Common myeloid progenitor, CD34-positive (primary cell): ENCODE data around the gene ZMYM3.
"Not testable (repeated sequence)": the region's sequence is repeated elsewhere in the genome, so short reads cannot be mapped to it uniquely, and the experiment has no call there.

Source experiments
- CTCF ChIA-PET: fragments of 350-600 bp; sonication (Branson Sonifier 250); formaldehyde crosslinking; loops from one replicate; lab custom pipeline; 2021; ENCODE audit warnings: antibody characterized with exemption; lab: Charles Lee
- POLR2A ChIA-PET: fragments of 350-600 bp; sonication (Branson Sonifier 250); formaldehyde crosslinking; loops from one replicate; lab custom pipeline; 2021; ENCODE audit warnings: antibody characterized with exemption; lab: Charles Lee
- DNase-seq, 3 donors: peaks; one replicate each; pipeline versions ENCODE4 v3.0.0 to v3.0.0-alpha.2; 2013
- H3K27ac ChIP-seq, 2 experiments: 1 replicate in 1 of 2; 2 replicates in 1 of 2; pipeline ENCODE4 v1.7.0; 2013; ENCODE audit warnings: inconsistent platforms in 2 of 2, low read length in 2 of 2, mild to moderate bottlenecking in 2 of 2, low read depth in 1 of 2, moderate library complexity in 1 of 2; ENCODE audit not compliant: severe bottlenecking in 2 of 2, insufficient read depth in 1 of 2, poor library complexity in 1 of 2
- H3K27me3 ChIP-seq, 5 experiments: replicated peaks in 2 of 5; 1 replicate in 3 of 5; 2 replicates in 2 of 5; pipeline versions ENCODE4 v1.6.1 to v1.7.0; 2013; ENCODE audit warnings: low read length in 4 of 5, mild to moderate bottlenecking in 2 of 5, moderate library complexity in 2 of 5, inconsistent platforms in 1 of 5; ENCODE audit not compliant: insufficient read depth in 5 of 5, control insufficient read depth in 4 of 5
- H3K36me3 ChIP-seq, 4 experiments: 1 replicate in 2 of 4; 2 replicates in 2 of 4; pipeline versions ENCODE4 v1.6.1 to v1.7.0; 2013; ENCODE audit warnings: low read length in 3 of 4, control low read depth in 1 of 4, mild to moderate bottlenecking in 1 of 4; ENCODE audit not compliant: control insufficient read depth in 4 of 4, insufficient read depth in 4 of 4
- H3K4me1 ChIP-seq, 4 experiments: 1 replicate in 3 of 4; 2 replicates in 1 of 4; pipeline versions ENCODE4 v1.6.1 to v1.7.1; 2013; ENCODE audit warnings: low read length in 3 of 4, mild to moderate bottlenecking in 3 of 4, control low read depth in 1 of 4, inconsistent platforms in 1 of 4, moderate library complexity in 1 of 4; ENCODE audit not compliant: control insufficient read depth in 4 of 4, insufficient read depth in 4 of 4; ENCODE audit errors: control extremely low read depth in 1 of 4
- H3K4me3 ChIP-seq, 7 experiments: 1 replicate in 4 of 7; 2 replicates in 3 of 7; pipeline versions ENCODE4 v1.5.1 to v1.7.0; 2013; ENCODE audit warnings: mild to moderate bottlenecking in 7 of 7, low read length in 6 of 7, moderate library complexity in 6 of 7, inconsistent platforms in 2 of 7, low read depth in 2 of 7, control low read depth in 1 of 7; ENCODE audit not compliant: insufficient read depth in 4 of 7, control insufficient read depth in 1 of 7; ENCODE audit errors: extremely low read depth in 1 of 7
- H3K9me3 ChIP-seq, 5 experiments: 1 replicate in 4 of 5; 2 replicates in 1 of 5; pipeline versions ENCODE4 v1.6.1 to v1.7.1; 2013; ENCODE audit warnings: low read length in 4 of 5, mild to moderate bottlenecking in 2 of 5, inconsistent platforms in 1 of 5, low read depth in 1 of 5, moderate library complexity in 1 of 5; ENCODE audit not compliant: control insufficient read depth in 4 of 5, insufficient read depth in 2 of 5; ENCODE audit errors: control extremely low read depth in 1 of 5
- WGBS: methylation state at CpG from one replicate; pipeline ENCODE4 v1.1.5; 2013; ENCODE audit not compliant: insufficient coverage; 5-methylcytosine and 5-hydroxymethylcytosine counted together

Gene ZMYM3

DNA sequence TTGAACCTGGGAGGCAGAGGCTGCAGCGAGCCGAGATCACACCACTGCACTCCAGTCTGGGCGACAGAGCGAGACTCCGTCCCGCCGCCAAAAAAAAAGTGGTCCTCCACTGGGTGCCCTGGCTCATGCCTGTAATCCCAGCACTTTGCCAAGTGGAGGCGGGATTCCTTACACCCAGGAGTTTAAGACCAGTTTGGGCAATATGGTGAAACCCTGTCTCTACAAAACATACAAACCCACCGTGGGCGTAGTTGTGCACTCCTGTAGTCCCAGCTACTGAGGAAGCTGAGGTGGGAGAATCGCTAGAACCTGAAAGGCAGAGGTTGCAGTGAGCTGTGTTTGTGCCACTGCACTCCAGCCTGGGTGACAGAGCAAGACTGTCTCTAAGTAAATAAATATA, 27.4 kb upstream of the ZMYM3 start:
- 95% methylated on average over 8 of the region's 11 CpGs for WGBS
- H3K27ac ChIP-seq, H3K27me3 ChIP-seq, POLR2A ChIA-PET, H3K4me3 ChIP-seq, H3K9me3 ChIP-seq, H3K36me3 ChIP-seq: not testable (repeated sequence)
- CTCF ChIA-PET: interaction anchor here (0.9 kb wide), 1 partner anchor 15 kb away, joined by 3 read pairs; no protein-coding TSS in a partner anchor
- peaks cover 5 to 22% (median 8%) of the 10 kb centered on the region in 4 experiments for H3K4me1 ChIP-seq
- DNase-seq: peak in 1 of 3 donors; percentile 10

DNA sequence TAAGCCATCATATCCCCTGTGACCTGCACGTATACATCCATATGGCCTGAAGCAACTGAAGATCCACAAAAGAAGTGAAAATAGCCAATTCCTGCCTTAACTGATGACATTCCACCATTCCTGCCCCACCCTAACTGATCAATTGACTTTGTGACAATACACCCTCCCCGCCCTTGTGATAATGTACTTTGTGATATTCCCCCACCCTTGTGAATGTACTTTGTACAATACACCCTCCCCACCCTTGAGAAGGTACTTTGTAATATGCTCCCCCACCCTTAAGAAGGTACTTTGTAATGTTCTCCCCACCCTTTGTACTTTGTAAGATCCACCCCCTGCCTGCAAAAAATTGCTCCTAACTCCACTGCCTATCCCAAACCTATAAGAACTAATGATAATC, 18.4 kb upstream of the ZMYM3 start:
- WGBS: 100% methylated on average over 1 of the region's 2 CpGs
- POLR2A ChIA-PET, H3K4me1 ChIP-seq, H3K36me3 ChIP-seq, CTCF ChIA-PET, H3K4me3 ChIP-seq, H3K27me3 ChIP-seq, H3K9me3 ChIP-seq, H3K27ac ChIP-seq, DNase-seq: not testable (repeated sequence)

DNA sequence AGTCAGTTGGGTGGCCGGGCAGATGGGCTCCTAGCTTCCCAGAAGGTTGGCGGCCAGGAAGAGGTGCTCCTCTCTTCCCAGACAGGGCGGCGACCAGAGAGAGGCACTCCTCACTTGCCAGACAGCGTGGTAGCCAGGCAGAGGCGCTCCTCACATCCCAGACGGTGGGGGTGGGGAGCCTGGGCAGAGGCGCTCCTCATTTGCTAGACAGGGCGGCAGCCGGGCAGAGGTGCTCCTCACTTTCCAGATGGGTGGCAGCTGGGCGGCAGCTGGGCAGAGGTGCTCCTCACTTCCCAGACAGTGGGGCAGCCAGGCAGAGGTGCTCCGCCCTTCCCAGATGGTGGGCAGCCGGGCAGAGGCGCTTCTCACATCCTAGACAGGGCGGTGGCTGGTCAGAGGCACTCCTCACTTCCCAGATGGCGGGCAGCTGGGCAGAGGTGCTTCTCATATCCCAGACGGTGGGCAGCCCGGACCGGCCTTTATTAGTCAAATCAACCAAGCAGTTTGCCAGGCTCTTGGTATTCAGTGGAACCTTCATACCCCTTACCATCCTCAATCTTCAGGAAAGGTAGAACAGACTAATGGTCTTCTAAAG, 16.0 kb upstream of the ZMYM3 start:
- Histone ChIP-seq H3K9me3 (no peaks in the 10 kb centered on the region), H3K27ac (no peak overlapping the region), H3K4me3 (no peak overlapping the region), H3K4me1 (no peaks in the 10 kb centered on the region), H3K27me3 (no peaks in the 10 kb centered on the region), H3K36me3 (peaks cover 0 to 7% (median 2%) of the 10 kb centered on the region in 4 experiments)
- ChIA-PET POLR2A (no interaction called here), CTCF (no interaction called here)
- DNase-seq: no peak
- WGBS: 91% methylated on average over 17 of the region's 19 CpGs

DNA sequence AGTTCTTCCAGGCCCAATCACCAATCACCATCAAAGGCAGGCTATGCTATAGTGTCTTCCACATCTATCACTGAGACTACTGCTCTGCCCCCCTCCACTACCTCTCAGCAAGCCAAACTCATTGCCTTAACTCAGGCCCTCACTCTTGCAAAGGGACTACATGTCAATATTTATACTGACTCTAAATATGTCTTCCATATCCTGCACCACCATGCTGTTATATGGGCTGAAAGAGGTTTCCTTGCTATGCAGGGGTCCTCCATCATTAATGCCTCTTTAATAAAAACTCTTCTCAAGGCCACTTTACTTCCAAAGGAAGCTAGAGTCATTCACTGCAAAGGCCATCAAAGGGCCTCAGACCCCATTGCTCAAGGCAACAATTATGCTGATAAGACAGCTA, 14.7 kb upstream of the ZMYM3 start:
- H3K9me3 ChIP-seq, H3K27me3 ChIP-seq, H3K4me3 ChIP-seq, H3K4me1 ChIP-seq, DNase-seq, H3K36me3 ChIP-seq, H3K27ac ChIP-seq, CTCF ChIA-PET, POLR2A ChIA-PET: not testable (repeated sequence)

DNA sequence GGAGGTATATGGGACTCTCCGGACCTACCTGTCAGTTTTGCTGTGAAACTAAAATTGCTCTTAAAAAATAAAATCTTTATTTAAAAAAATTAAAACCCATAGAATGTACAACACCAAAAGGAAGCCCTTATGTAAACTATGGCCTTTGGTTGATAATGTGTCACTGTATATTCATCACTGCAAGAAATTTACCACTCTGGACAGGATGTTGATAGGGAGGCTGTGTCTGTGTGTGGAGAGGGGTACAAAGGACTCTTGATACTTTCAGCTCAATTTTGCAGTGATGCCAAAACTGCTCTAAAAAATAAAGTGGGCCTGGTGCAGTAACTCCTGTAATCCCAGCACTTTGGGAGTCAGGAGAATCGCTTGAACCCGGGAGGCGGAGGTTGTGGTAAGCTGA, 2.9 kb upstream of the ZMYM3 start:
- CTCF ChIA-PET: no interaction called here
- no CpG with 5 or more reads among the region's 4 CpGs for WGBS

DNA sequence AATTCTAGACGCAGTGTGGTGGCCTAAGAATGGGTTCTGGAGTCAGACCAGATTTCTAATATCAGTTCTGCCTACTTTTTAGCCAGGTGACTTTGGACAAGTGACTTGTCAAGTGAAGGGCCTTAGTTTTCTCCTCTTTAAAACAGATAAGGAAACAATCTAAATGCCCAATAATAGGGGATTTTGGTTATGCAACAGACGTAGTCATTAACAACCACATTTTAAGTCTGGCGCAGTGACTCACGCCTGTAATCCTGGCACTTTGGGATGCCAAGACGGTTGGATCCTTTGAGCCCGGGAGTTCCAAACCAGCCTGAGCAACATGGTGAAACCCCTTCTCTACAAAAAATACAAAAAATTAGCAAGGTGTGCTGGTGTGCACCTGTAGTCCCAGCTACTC, 2.1 kb upstream of the ZMYM3 start:
- POLR2A ChIA-PET: no interaction called here
- H3K9me3 ChIP-seq: no peaks in the 10 kb centered on the region
- H3K4me1 ChIP-seq: peaks cover 0 to 33% (median 29%) of the 10 kb centered on the region in 4 experiments
- no peaks in the 10 kb centered on the region for H3K36me3 ChIP-seq
- WGBS: 72% methylated on average over 6 of the region's 6 CpGs
- no peaks in the 10 kb centered on the region for H3K27me3 ChIP-seq
- H3K27ac ChIP-seq: peak overlapping the region in 1 of 2 experiments; percentile 83
- no peak for DNase-seq
- H3K4me3 ChIP-seq: no peak overlapping the region
- CTCF ChIA-PET: no interaction called here

More for the DNA sequence above, 2.9 kb upstream of the ZMYM3 start:
- H3K27me3 ChIP-seq: no peaks in the 10 kb centered on the region
- POLR2A ChIA-PET: no interaction called here
- DNase-seq: no peak
- H3K27ac ChIP-seq: no peak overlapping the region
- H3K4me1 ChIP-seq: peaks cover 0 to 25% (median 21%) of the 10 kb centered on the region in 4 experiments
- H3K9me3 ChIP-seq: no peaks in the 10 kb centered on the region
- H3K4me3 ChIP-seq: no peak overlapping the region
- H3K36me3 ChIP-seq: no peaks in the 10 kb centered on the region

DNA sequence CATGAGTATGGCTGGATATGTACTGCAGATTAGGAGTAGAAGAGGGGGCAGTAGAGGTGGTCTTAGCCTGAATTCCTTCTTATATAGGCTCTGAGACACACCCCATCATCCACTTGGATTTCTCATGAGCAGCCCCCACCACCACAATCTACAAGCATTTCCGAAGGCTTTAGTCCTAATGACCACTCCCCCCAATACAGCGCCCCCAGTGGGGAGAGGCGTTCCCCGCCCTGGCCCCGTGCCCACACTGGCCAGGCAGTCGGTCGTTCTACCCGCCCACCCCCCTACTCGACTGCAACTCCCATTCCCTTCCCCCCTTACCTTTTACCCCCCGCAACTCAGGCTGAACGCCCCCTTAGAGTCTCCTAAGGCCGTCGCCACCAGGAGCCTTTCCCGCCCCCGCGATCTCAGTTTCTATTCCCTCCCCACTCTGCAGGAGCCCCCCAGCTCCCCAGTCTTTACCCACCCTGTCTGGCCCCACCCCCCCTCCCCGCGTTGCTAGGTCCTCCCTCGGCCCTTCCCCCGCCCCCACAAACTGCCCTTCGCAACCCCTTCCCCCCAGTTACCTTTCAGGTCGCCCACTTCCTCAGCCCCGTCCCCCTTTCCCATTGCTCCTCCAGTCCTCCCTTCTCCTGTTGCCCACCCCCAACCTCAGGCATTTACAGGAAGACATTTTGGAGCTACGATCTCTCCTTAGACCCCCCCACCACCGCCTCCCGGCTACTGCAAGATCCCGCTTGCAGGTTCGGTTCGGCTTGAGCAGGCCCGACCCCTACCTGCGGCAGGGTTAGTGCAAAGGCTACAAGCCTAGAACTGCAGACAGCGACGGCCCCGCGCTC, 468 bp downstream of the ZMYM3 start:
- POLR2A ChIA-PET: interaction anchor here (1.6 kb wide), 1 partner anchor 112 kb away, joined by 3 read pairs; the partner anchor contains the start of gene TAF1
- WGBS: 32% methylated on average over 16 of the region's 35 CpGs

More for the DNA sequence above, 468 bp downstream of the ZMYM3 start:
- peaks cover 0 to 1% (median 0%) of the 10 kb centered on the region in 5 experiments for H3K9me3 ChIP-seq
- H3K27ac ChIP-seq: peak overlapping the region; percentile 54 to 83
- peak; percentile 29 to 59 (median 57) for DNase-seq
- peaks cover 0 to 34% (median 30%) of the 10 kb centered on the region in 4 experiments for H3K4me1 ChIP-seq
- CTCF ChIA-PET: interaction anchor here (1.3 kb wide), 1 partner anchor 14 kb away, joined by 4 read pairs; no protein-coding TSS in a partner anchor
- H3K36me3 ChIP-seq: peaks cover 3 to 23% (median 14%) of the 10 kb centered on the region in 4 experiments
- peak overlapping the region; percentile 60 to 92 (median 75) for H3K4me3 ChIP-seq
- H3K27me3 ChIP-seq: no peaks in the 10 kb centered on the region
